T47D (cell line): ENCODE data around the gene CDH16.
A peak's percentile ranks its signal among the peaks of the same experiment; 100 is the strongest.
"Not testable (repeated sequence)": the region's sequence is repeated elsewhere in the genome, so short reads cannot be mapped to it uniquely, and the experiment has no call there.

Experiments used
- DNase-seq, 2 experiments: peaks; one replicate each; pipeline versions ENCODE4 v3.0.0 to v3.0.0-alpha.2; 2011 to 2012; ENCODE audit warnings: low read depth in 1 of 2, low spot score in 1 of 2
- JUND ChIP-seq: IDR thresholded peaks from 2 replicates; pipeline ENCODE4 v1.6.1; 2012; ENCODE audit warnings: low read depth
- in situ Hi-C: cut with HindIII; loops from 2 replicates; pipeline ENCODE4 v1.10.0; 2016; ENCODE audit warnings: low sequenced_read_pairs, low pct_unique_long_range_greater_than_20kb

The CDH16 gene

GRCh38 chr16:66918803-66919568 is at the start of gene CDH16:
CDH16 (minus strand) TSS chr16:66918885; CDS start chr16:66918065, 820 bp downstream.
- in situ Hi-C loops: no loop called here
- no peak for DNase-seq
- no peak for TF ChIP-seq JUND

- in situ Hi-C loops: no loop called here
- TF ChIP-seq JUND: no peak
- no peak for DNase-seq
Observed at GRCh38 chr16:66964049-66964448, 45.4 kb upstream of the CDH16 start.

- in situ Hi-C loops: no loop called here
- DNase-seq: no peak
- TF ChIP-seq JUND: no peak
Observed at GRCh38 chr16:66961914-66962313, 43.2 kb upstream of the CDH16 start.

- DNase-seq: peak; percentile 27 to 83
- TF ChIP-seq JUND: no peak
- in situ Hi-C loops: no loop called here
Observed at GRCh38 chr16:66961065-66961744, 42.5 kb upstream of the CDH16 start, which contains the start of gene CES3. CES3 (plus strand) TSS chr16:66961266; CDS start chr16:66961308, 42 bp downstream.

GRCh38 chr16:66960270-66960669 is 41.6 kb upstream of the CDH16 start:
- DNase-seq: no peak
- in situ Hi-C loops: no loop called here
- no peak for TF ChIP-seq JUND

- DNase-seq: no peak
- TF ChIP-seq JUND: no peak
- in situ Hi-C loops: no loop called here
Observed at GRCh38 chr16:66959704-66960161, 41.0 kb upstream of the CDH16 start.

GRCh38 chr16:66958857-66959703 is 40.4 kb upstream of the CDH16 start:
- no peak for TF ChIP-seq JUND
- in situ Hi-C loops: no loop called here
- no peak for DNase-seq

- DNase-seq, in situ Hi-C loops: not testable (repeated sequence)
Observed at GRCh38 chr16:66956154-66956457, 37.4 kb upstream of the CDH16 start.

GRCh38 chr16:66955363-66956153 is 36.9 kb upstream of the CDH16 start:
- DNase-seq, in situ Hi-C loops: not testable (repeated sequence)

GRCh38 chr16:66954097-66954659 is 35.5 kb upstream of the CDH16 start:
- DNase-seq: peak; percentile 65 to 82
- TF ChIP-seq JUND: no peak
- in situ Hi-C loops: no loop called here

- DNase-seq: no peak
- no peak for TF ChIP-seq JUND
- in situ Hi-C loops: no loop called here
Observed at GRCh38 chr16:66953462-66954096, 34.9 kb upstream of the CDH16 start.
